HG03097 (cell line): Measurements from ENCODE around the gene PATL1.
"Not testable (repeated sequence)": the region's sequence is repeated elsewhere in the genome, so short reads cannot be mapped to it uniquely, and the experiment has no call there.

Experiments used
- ATAC-seq: cut with Tn5 transposase; IDR thresholded peaks from one replicate; pipeline ENCODE4 v1.9.1; 2021; ENCODE audit not compliant: unreplicated experiment, low FRiP score

Gene PATL1

GRCh38 chr11:59674291-59674690 lies 5.5 kb upstream of the PATL1 start:
- no peak for ATAC-seq

GRCh38 chr11:59673291-59673690 lies 4.5 kb upstream of the PATL1 start:
- no peak for ATAC-seq

- ATAC-seq = no peak
These were observed 2.6 kb upstream of the PATL1 start for GRCh38 chr11:59671471-59671870.

- no peak for ATAC-seq
These were observed 773 bp upstream of the PATL1 start for GRCh38 chr11:59669611-59670009.

GRCh38 chr11:59668188-59668949 lies 468 bp downstream of the PATL1 start:
- peak; percentile 19 for ATAC-seq

- ATAC-seq = no peak
These were observed 1.0 kb downstream of the PATL1 start for GRCh38 chr11:59667812-59668187.

GRCh38 chr11:59666969-59667368 lies 1.9 kb downstream of the PATL1 start:
- no peak for ATAC-seq

GRCh38 chr11:59660621-59661020 lies 8.2 kb downstream of the PATL1 start:
- ATAC-seq = no peak

- no peak for ATAC-seq
These were observed 8.9 kb downstream of the PATL1 start for GRCh38 chr11:59659981-59660380.

GRCh38 chr11:59658036-59658435 lies 10.8 kb downstream of the PATL1 start:
- no peak for ATAC-seq

GRCh38 chr11:59654893-59655292 lies 13.9 kb downstream of the PATL1 start:
- no peak for ATAC-seq

GRCh38 chr11:59647245-59647980 lies 21.4 kb downstream of the PATL1 start:
- no peak for ATAC-seq

- ATAC-seq = no peak
These were observed 24.3 kb downstream of the PATL1 start for GRCh38 chr11:59644528-59644927.

GRCh38 chr11:59643390-59643789 lies 25.4 kb downstream of the PATL1 start:
- no peak for ATAC-seq

- ATAC-seq = no peak
These were observed 27.7 kb downstream of the PATL1 start for GRCh38 chr11:59641156-59641555.

- ATAC-seq = no peak
These were observed 38.3 kb downstream of the PATL1 start for GRCh38 chr11:59630493-59630892.

GRCh38 chr11:59629996-59630395 lies 38.8 kb downstream of the PATL1 start:
- ATAC-seq = no peak

GRCh38 chr11:59626969-59627368 lies 41.9 kb downstream of the PATL1 start:
- not testable (repeated sequence) for ATAC-seq

GRCh38 chr11:59625703-59626102 lies 43.1 kb downstream of the PATL1 start:
- no peak for ATAC-seq

GRCh38 chr11:59617876-59618275 lies 51.0 kb downstream of the PATL1 start:
- no peak for ATAC-seq

- ATAC-seq = no peak
These were observed 52.3 kb downstream of the PATL1 start for GRCh38 chr11:59616396-59616982.
